Hepatocyte (in vitro differentiated cells): ENCODE results near the gene VMP1.

Experiments
- CTCF ChIP-seq: fragments of 200-600 bp; sonication (generic); IDR thresholded peaks from 2 replicates; pipeline ENCODE4 v1.5.1; 2016; ENCODE audit warnings: antibody characterized with exemption, mild to moderate bottlenecking; ENCODE audit not compliant: poor library complexity
- EZH2 ChIP-seq: fragments of 200-600 bp; sonication (generic); IDR thresholded peaks from 2 replicates; pipeline ENCODE4 v1.6.1; 2016; ENCODE audit warnings: antibody characterized with exemption, mild to moderate bottlenecking, borderline replicate concordance
- EZH2phosphoT487 ChIP-seq: fragments of 200-600 bp; sonication (generic); IDR thresholded peaks from one replicate; pipeline ENCODE4 v1.6.1; 2018; ENCODE audit warnings: antibody characterized with exemption, mild to moderate bottlenecking, low read depth, moderate library complexity; ENCODE audit not compliant: unreplicated experiment, severe bottlenecking

GRCh38 chr17:59826706-59827453, 119.4 kb downstream of the VMP1 start:
- no peak for TF ChIP-seq CTCF
- no peak for TF ChIP-seq EZH2
- TF ChIP-seq EZH2phosphoT487 = no peak
